Measurements from ENCODE around the gene RAPGEF3.

The RAPGEF3 gene

DNA sequence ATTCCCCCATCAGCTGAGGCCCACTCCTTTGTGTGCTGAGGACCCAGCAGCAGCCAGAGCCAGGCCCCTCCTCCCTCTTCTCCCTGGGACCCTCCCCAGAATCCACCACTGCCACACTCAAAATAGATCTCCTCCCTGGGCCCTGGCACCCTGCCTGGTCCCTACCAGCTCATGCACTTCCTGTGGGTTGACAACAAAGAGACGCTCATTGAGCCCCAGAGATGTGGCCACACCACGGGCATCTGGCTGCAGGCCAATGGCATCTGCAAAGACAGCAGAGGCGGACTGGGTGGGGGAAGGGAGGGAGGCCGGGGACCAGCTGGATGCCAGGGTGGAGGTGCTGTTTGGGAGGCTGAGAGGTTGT is 17.4 kb downstream of the RAPGEF3 start:
- DNase-seq: peak; percentile 27

DNA sequence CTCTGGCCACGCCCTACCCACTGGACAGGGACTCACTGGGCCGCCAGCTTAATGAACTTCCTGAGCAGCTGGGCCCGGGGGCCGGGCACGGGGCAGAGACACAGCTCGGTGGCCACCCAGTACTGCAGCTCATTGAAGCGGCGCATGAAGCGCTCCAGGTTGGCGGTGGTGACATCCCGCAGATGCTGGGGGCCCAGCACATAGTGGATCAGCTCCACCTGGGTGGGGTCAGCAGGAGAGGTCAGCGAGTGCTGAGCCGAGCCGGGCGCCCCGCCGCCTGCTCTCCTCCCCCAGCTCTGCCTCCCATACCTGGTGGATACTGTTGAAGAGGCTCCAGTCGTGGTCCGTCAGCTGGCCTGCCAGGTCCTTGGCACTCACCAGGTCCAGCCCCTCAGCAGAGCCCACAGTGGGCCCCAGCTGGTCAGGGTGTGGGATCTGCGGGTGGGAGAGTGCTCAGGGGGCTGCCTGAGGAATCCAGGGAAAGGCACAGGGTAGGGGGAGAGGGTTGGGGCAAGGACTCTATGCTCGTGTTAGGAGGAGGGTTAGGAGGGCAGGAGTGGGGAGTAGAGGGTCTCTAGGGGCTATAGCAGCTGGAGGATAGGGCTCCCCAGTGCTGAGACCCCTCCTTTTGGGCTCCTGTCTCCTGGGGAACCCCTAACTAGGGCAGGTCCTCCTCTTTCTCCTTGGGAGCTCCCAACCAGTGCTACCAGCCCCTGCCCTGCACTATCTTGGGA is 17.9 kb downstream of the RAPGEF3 start:
- no peak for DNase-seq

- DNase-seq: no peak
Observed at GRCh38 chr12:47739979-47740378, 18.7 kb downstream of the RAPGEF3 start.

GRCh38 chr12:47739297-47739696 is 19.4 kb downstream of the RAPGEF3 start:
- no peak for DNase-seq

DNA sequence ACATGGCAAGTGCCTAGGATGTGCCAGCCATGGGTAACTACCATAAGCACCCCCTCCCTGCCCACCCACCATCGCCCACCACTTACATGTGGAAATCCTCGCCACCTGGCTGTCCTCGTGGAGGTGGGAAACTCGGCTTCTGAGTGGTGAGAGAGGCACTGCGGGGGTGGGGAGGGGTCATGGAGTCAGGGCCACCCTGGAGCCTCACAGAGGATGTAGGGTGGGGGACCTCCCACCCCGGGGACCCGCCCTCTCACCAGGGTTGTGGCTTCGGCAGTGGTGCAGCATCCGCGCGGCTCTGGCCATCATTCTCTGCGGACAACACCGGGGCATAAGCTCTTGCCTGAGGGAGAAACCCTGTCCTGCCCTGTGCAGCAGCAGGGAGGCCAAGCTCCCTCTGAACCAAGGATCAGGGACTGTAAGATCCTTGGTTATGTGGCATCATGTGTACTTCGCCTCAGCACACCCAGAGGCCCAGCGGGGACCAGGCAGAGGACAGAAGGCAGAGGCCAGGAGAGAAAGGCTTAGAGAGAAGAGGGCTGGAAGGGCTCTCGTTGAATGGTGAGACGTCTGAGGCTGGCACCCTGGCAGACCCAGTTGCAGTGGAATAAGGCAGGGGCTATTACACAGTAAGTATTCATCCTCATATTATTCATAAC is 20.6 kb downstream of the RAPGEF3 start:
- DNase-seq: no peak

DNA sequence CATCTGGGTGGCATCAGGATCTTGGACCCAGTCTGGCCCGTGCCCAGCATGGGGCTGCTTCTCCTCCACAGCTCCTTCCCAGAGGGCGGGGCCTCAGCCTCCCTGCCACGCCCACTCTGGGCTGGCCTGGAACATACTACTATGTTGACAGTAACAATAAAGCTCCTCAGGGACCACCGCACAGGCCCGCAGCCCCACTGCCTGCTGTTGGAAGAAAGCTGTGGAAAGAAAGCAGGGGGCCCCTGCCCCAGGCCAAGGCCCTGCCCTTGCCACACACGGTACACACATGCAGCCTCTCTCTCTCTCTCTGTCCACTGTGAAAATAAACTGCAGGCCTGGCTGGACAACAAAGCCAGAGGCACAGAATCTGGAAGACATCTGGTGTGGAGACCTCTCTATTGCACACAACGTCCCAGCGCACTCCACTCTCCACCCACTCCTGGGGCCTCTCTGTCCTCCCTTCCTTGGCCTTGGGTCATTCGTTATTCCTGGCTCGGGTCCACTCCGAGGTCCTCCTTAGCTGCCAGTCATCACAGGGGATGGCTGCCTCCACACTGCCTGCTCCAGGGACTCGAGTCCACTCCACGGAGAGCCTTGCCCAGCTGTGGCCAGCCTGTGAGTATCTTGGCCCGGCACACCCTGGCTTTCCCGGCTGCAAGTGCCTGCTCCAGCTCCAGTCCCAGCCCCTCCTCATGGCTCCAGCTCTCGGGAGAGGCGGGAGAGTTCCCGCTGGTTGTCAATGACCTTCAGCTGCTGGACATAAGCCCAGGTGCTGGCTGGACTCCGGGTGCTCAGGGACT is 21.6 kb downstream of the RAPGEF3 start:
- peak; percentile 28 for DNase-seq

- no peak for DNase-seq
Observed at GRCh38 chr12:47736216-47736615, 22.5 kb downstream of the RAPGEF3 start.

- no peak for DNase-seq
Observed at GRCh38 chr12:47735649-47736048, 23.0 kb downstream of the RAPGEF3 start.

DNA sequence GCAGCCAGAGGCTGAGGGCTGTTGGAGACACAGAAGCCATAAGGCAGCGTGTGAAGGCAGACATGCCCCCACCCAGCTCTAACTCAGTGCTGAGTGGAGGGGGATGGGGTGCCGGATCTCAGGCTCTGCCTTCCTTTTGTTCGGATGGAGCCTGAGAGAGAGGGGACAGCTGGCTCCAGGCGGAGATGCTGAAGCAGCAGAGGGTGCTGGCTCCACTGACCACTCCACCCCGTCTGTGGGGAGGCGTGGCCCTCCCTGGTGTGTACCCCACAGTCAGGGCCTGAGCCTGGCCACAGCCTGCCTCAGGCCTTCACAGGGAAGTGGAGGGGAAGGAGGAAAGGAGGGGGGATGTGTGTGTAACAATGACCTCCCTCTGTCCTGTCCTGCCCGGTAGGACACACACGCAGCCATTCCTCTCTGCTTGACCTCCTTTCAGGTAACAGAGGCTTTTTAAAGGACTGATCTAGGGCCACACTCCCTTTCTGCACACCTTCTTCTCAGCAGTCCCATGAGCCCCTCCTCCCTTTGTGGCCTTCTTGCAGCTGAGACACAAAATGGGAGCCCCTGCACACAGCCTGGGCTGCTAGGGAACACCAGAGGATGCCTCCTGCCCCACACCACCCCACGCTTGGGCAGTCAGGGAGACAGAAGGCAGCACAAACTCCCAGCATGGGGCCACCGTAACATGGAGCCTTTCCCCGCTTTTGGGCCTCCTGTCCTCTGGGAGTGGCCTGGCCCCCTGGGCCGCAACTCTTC is 23.8 kb downstream of the RAPGEF3 start:
- DNase-seq: no peak

GRCh38 chr12:47733142-47733541 is 25.5 kb downstream of the RAPGEF3 start:
- no peak for DNase-seq

DNA sequence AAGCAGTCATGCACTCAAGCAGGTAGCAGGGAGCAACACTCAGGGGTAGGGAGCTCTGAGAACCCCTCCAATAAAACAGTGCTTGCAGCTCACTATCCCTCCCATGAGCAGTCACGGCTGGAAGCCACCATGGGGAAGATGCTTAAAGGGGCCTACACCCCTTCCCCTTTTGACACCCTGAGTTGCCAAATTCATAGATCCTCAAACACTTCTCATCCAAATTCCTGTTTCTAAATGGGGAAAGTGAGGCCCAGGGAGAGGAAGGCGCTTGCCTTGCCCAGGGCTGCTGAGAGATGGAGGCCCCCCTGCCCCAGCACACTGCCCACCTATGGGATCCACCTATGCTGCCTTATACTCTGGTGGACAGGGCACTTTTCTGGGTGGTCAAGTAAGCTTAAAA is 26.2 kb downstream of the RAPGEF3 start:
- no peak for DNase-seq

DNA sequence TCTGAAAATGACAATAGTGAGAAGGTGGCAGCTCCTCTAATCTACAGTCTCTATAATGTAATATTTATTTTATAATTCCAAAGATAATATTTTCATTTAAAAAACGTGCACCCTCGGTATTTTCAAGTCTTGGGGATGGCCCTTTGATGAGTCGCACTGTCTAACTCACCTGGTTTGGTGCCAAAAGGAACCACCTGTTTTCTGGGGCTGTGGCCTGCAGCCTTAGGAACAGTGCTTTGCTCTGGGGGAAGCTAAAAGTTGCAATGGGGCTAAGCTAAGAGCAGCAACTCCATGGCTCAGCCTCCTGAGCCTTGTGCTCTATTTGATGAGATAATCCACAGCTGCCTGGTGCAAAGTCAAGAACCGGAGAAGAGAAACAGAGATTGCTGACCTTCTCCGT is 27.0 kb downstream of the RAPGEF3 start:
- DNase-seq: no peak

DNA sequence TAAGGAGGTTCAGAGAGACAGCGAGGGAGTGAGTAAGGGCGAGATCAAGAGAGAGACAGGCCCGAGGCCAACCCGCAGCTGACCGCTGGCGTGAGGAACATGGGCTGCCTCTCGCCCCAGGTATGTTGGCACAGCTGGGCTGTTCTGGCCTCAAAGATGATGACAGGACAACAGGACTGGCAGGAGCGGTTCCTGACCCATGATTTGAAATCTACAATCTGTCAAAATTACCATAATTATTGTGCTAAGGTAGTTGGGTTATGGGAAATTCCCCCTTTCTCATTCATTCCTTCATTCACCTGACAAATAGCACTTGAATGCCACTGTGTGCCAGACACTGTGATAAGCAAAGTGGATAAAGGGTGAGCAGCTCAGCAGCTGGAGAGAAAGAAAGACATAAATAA is 28.3 kb downstream of the RAPGEF3 start:
- no peak for DNase-seq

DNA sequence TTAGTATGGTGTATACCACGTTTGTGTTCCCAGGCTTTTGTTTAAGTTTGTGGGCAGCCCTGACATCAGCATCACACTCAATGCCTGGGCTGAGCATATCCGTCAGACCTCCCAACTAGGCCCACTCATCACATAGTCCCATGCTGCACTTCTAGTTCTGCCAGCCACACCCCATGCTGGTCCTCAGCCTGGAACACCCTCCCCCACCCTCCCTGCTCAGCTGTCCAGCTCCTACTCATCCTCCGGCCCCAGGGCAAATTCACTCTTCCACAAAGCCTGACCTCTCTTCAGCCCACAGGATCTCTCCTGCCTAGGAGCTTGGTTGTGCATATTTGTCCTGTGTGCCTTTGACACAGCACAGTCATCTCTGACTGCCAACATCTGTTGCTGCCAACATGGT is 29.4 kb downstream of the RAPGEF3 start:
- DNase-seq: no peak

- DNase-seq: peak; percentile 88
Observed at GRCh38 chr12:47725893-47726292, 32.8 kb downstream of the RAPGEF3 start.

DNA sequence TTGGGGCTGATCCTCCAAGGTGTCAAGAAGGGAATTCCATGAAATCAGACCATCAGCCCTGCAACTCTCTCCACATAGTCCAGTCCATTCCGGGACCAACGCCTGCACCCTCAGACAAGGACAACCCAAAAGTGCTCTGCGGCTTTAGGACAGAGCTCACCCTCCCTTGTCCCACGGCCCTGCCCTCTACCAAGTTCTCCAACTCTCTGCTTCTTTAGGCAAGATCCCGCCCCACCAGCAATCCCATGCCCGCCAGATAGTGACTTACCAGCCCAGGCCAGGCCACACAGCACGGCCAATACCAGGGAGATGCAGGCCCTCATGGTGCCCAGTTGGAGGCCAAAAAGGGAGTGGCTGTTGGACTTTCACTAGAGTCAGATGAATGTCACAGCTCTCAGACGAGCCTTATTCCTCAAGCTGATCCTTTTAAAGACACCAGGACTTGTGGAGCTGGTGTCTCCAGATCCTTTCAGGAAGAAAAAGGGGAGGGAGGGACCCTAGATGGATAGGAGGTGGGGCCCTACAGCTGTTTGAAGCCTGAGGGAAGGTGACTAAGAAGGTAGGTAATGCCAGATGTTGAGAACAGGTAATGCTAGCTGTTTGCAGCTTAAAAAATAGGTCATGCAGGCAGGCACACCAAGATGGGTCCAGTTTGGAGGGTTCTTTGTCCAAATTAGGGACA is 33.4 kb downstream of the RAPGEF3 start, which contains the start of gene ENDOU:
TSS of gene ENDOU (minus strand) at position 400 of the 682 bp plus-strand sequence. CDS start at position 323, 77 bp downstream.
- no peak for DNase-seq

- DNase-seq: no peak
Observed at GRCh38 chr12:47722941-47723631, 35.6 kb downstream of the RAPGEF3 start.

GRCh38 chr12:47722136-47722834 is 36.4 kb downstream of the RAPGEF3 start:
- no peak for DNase-seq

DNA sequence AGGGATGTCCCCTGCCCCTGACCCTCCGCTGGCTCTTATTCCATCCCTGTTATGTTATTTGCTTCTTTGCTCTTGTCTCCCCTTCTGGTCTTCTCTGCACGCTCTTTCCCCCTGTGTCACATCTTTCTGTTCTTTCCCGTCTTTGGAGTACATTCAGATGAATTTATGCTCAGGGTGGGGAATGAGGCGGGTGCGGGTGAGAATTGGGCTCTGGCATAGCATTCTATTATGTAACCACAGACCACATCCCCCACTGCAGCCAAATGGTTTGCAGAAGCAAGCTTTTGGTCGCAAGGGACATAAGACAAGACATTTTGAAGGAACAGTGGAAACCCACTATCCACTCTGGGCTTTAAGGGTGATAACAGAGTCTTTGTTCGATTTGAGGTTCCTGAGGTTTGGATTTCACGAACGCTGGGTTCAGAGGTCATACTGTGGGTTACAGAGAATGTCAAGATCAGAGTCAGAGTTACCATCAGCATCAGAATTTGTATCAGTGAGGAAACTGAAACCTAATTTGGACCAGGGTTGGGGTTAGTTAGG is 37.2 kb downstream of the RAPGEF3 start:
- DNase-seq: no peak

DNA sequence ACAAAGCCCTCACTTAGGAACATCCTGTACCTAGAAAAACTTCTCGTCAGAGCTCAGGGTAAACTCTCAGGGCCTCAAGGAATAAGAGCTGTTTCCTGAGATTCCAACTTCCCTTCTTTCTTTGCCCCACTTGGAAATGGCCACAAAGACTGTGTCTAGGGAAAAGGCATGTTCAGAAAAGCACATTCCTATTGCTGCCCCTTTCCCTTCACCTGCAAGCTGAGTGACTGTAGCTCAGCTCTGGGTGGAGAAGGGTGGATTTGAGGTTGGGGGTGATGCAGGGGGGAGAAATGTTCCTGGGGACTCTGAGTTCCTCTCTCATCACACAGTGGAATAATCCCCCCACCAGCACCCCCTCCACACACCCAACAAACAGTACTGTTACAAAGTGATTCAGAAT is 40.1 kb downstream of the RAPGEF3 start:
- no peak for DNase-seq
